NT2/D1 (cell line): Measurements from ENCODE around the gene CAMTA1.

ENCODE experiments used
- SUZ12 ChIP-seq: IDR thresholded peaks from 2 replicates; pipeline ENCODE4 v1.6.1; 2011; ENCODE audit not compliant: insufficient read length, insufficient read depth; ENCODE audit errors: extremely low read depth
- YY1 ChIP-seq: IDR thresholded peaks from 2 replicates; pipeline ENCODE4 v1.6.1; 2011; ENCODE audit not compliant: insufficient read length, insufficient read depth
- ZNF274 ChIP-seq: IDR thresholded peaks from 2 replicates; pipeline ENCODE4 v1.6.1; 2011; ENCODE audit warnings: mild to moderate bottlenecking, low read depth, low read length

DNA sequence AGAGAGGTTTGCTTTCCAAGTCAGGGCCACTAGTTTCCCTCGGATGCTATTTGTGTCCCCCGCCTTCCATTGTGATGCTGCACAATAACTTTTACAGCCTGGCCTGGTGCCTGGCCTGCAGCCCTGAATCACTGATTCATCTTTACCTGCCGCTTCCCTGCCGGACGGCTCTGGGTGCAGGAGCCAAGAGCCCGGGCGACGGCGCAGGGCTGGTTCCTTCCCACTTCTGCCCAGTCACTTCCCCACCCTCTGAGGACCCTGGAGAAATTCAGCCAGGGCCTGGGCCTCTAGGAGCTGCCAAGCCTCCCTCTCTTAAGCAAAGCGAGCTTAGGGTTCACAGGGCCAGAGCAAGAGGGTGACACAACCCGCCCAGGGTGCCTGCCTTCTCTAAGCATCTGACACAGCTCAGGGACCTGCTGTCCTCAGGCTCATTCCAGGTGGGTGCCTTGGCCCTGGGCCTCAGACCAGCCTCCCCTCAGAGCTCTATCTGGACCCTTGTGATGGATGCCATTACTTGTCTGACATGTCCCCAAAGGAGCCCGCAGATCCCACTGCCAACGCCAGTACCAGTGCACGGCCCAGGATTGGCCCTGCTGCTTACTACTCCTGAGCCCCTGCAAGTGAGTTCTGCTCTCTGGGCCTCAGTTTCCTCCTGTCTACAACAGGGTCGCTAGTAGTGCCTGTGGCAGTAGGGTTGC, 604.8 kb downstream of the CAMTA1 start:
- TF ChIP-seq YY1: no peak
- TF ChIP-seq ZNF274: no peak
- no peak for TF ChIP-seq SUZ12
